GM12892 (cell line): Measurements from ENCODE around the gene SLC25A26.

Experiments
- POLR2A ChIP-seq: IDR thresholded peaks from 2 replicates; pipeline ENCODE4 v1.6.1; 2011; ENCODE audit warnings: low read depth, low read length, control low read depth
- POLR2AphosphoS5 ChIP-seq: IDR thresholded peaks from 2 replicates; pipeline ENCODE4 v1.6.1; 2011; ENCODE audit warnings: low read depth, low read length, control low read depth
- TAF1 ChIP-seq: IDR thresholded peaks from 2 replicates; pipeline ENCODE4 v1.6.1; 2011; ENCODE audit warnings: low read depth, mild to moderate bottlenecking, control low read depth, low read length, borderline replicate concordance

GRCh38 chr3:66206806-66207205, 14.0 kb upstream of the SLC25A26 start:
- no peak for TF ChIP-seq TAF1
- no peak for TF ChIP-seq POLR2A
- no peak for TF ChIP-seq POLR2AphosphoS5
